ENCODE results near the gene GOLPH3.

DNA sequence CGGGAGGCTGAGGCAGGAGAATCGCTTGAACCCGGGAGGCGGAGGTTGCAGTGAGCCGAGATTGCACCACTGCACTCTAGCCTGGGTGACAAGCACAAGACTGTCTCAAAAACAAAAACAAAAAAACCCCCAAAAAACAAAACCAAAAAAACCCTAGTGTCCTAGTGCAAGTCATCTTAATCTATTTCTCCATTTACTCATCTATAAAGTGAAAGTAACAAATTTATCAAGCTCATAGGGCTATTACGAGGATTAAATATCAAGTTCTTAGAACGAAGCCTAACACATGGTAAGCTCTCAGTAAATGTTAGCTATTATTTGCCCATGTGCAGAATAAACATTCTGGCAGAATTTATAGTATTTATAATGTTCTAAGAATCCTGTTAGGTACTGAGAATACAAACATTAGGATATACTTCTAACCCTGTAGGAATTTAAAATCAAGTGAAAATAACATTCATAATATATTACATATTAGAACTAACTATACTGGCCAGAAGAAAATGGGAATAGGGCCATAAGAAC, 45.0 kb downstream of the GOLPH3 start:
- TF ChIP-seq POLR2AphosphoS5 (IDR thresholded peaks at IDR 0.05) (peak; percentile 47), POLR2A (IDR thresholded peaks at IDR 0.05) (no peak)

All from prostate gland (tissue), 1 donor.